Ovary (tissue), 9 donors: ENCODE measurements around the gene CYB5RL. TPM values are rescaled to one million over a fixed set of nuclear protein-coding genes. Genes with fewer than 3 reads are reported as not detected.

Experiments
- DNase-seq, 5 donors: peaks; one replicate each; pipeline ENCODE4 v3.0.0-alpha.2; 2019 to 2020
- H3K27ac ChIP-seq, 2 donors: fragments of 200-600 bp; one replicate each; pipeline versions ENCODE4 v1.5.1 to v1.8.0; 2019 to 2022
- H3K27me3 ChIP-seq: fragments of 200-600 bp; one replicate; pipeline ENCODE4 v1.8.0; 2022
- H3K36me3 ChIP-seq: fragments of 200-600 bp; sonication (generic); one replicate; pipeline ENCODE4 v1.5.1; 2019
- H3K4me1 ChIP-seq: one replicate; pipeline ENCODE4 v1.8.1; 2013; ENCODE audit warnings: mild to moderate bottlenecking, moderate library complexity; ENCODE audit not compliant: insufficient read depth
- H3K4me3 ChIP-seq: fragments of 200-600 bp; sonication (generic); one replicate; pipeline ENCODE4 v1.5.1; 2017
- H3K9me3 ChIP-seq, 2 donors: fragments of 200-600 bp in 1 of 2; sonication (generic) in 1 of 2; one replicate each; pipeline versions ENCODE4 v1.5.1 to v1.8.1; 2013 to 2019; ENCODE audit warnings: mild to moderate bottlenecking in 1 of 2, moderate library complexity in 1 of 2
- EP300 ChIP-seq: sonication (generic); formaldehyde crosslinking; IDR thresholded peaks from one replicate; pipeline ENCODE4 v1.6.1; 2017; ENCODE audit warnings: antibody characterized with exemption
- POLR2A ChIP-seq: fragments of 450-650 bp; IDR thresholded peaks from one replicate; pipeline ENCODE4 v1.6.1; 2017; ENCODE audit warnings: antibody characterized with exemption, mild to moderate bottlenecking, moderate library complexity
- WGBS, 3 donors: extraction: QIAGEN DNeasy Blood & Tissue Kit in 1 of 3; methylation state at CpG; one replicate each; pipeline versions ENCODE4 v1.1.5 to v1.1.7; 2013 to 2017; 5-methylcytosine and 5-hydroxymethylcytosine counted together
- intact Hi-C, 4 donors: fragments of 100-400 bp; cut with DNase I; formaldehyde crosslinking; loops; one replicate each; pipeline versions ENCODE4 v1.11.0 to v1.15.1; 2022 to 2023
- polyA plus RNA-seq, 2 donors: library from polyadenylated mRNA; stranded (reverse); fragments of 200-250 nt in 1 of 2; fragments of 350-450 nt in 1 of 2; fragmentation: Illumina TruSeq in 1 of 2; extraction: RNeasy Lipid Tissue Mini Kit (QIAGEN cat#74804) in 1 of 2; gene quantifications; one replicate each; pipeline ENCODE4 v1.2.3, GENCODE V29; 2013 to 2014
- total RNA-seq, 7 donors: library from RNA; depleted of rRNA in 2 of 7; stranded (reverse); fragments of >200 nt in 2 of 7; fragmentation: NEBNext Ultra II Directional in 3 of 7; extraction: Animal tissue kit (Norgen Biotek cat#: 25700) in 3 of 7; gene quantifications; one replicate each; pipeline versions ENCODE4 v1.1.0 to v1.2.4, GENCODE V29; 2016 to 2023
- TF ChIP-seq, protein P1 (sequence below), 3 donors: fragments of 450-650 bp in 2 of 3; fragments of 200-600 bp in 1 of 3; IDR thresholded peaks; one replicate each; pipeline versions ENCODE4 v1.5.1 to v1.8.0; 2016 to 2022; ENCODE audit warnings: antibody characterized with exemption in 3 of 3, mild to moderate bottlenecking in 1 of 3
- donor health status: DM: no; HTN: no; CAD: no; lungs with moderate emphysema.
- donor health status: DM: no; HTN: no; CAD: no.
- donor health status: Bipolar disorder and iron deficiency.
- donor health status: DM: yes; HTN: yes; CAD: no.
- donor health status: DM: no; HTN: no; CAD: no.
- donor health status: DM: yes; HTN: yes; CAD: no.

The CYB5RL gene
- total and polyA plus RNA-seq, 9 donors, result 2.3 to 9.6 (median 7.4) TPM

GRCh38 chr1:54245501-54245900 is 45.7 kb upstream of the CYB5RL start:
- no peak overlapping the region for H3K4me3 ChIP-seq
- H3K27me3 ChIP-seq, result no peaks in the 10 kb centered on the region
- DNase-seq, result no peak
- H3K27ac ChIP-seq, result no peak overlapping the region
- TF ChIP-seq POLR2A (no peak), EP300 (no peak)
- TF ChIP-seq, protein P1, sequence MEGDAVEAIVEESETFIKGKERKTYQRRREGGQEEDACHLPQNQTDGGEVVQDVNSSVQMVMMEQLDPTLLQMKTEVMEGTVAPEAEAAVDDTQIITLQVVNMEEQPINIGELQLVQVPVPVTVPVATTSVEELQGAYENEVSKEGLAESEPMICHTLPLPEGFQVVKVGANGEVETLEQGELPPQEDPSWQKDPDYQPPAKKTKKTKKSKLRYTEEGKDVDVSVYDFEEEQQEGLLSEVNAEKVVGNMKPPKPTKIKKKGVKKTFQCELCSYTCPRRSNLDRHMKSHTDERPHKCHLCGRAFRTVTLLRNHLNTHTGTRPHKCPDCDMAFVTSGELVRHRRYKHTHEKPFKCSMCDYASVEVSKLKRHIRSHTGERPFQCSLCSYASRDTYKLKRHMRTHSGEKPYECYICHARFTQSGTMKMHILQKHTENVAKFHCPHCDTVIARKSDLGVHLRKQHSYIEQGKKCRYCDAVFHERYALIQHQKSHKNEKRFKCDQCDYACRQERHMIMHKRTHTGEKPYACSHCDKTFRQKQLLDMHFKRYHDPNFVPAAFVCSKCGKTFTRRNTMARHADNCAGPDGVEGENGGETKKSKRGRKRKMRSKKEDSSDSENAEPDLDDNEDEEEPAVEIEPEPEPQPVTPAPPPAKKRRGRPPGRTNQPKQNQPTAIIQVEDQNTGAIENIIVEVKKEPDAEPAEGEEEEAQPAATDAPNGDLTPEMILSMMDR (IDR thresholded peaks at IDR 0.05), result no peak
- intact Hi-C loops, result no loop called here
- WGBS, 3 donors, result 56 to 71% (median 67%) methylated on average over 4 of the region's 4 CpGs
- peaks cover 6% of the 10 kb centered on the region for H3K4me1 ChIP-seq
- H3K9me3 ChIP-seq, result no peaks in the 10 kb centered on the region
- no peaks in the 10 kb centered on the region for H3K36me3 ChIP-seq

DNA sequence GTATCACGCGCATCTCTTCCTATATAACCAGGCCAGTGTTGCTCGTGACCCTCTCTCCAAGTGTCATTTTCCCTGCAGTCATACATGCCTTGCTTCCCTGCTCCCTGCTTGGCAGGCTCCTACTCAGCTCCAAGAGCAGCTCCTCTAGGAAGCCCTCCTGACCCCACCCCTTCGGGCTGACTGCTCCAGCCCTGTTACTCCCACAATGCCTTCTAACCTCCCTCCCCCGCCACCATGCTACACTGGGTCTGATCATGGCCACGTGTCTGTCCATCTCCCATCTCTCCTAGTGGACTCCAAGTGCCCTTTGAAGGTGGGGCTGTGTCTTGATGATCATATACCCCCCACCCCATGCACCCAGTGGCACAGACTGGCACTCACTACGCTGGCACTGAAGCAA is 44.8 kb upstream of the CYB5RL start:
- Histone ChIP-seq H3K4me3 (no peak overlapping the region), H3K4me1 (no peaks in the 10 kb centered on the region), H3K9me3 (no peaks in the 10 kb centered on the region), H3K36me3 (no peaks in the 10 kb centered on the region), H3K27me3 (no peaks in the 10 kb centered on the region), H3K27ac (no peak overlapping the region)
- no peak for TF ChIP-seq EP300
- TF ChIP-seq, protein P1 (IDR thresholded peaks at IDR 0.05), result no peak
- TF ChIP-seq POLR2A, result no peak
- no peak for DNase-seq
- intact Hi-C loops, result no loop called here
- 75 to 78% (median 76%) methylated on average over 7 of the region's 7 CpGs for WGBS, 3 donors

DNA sequence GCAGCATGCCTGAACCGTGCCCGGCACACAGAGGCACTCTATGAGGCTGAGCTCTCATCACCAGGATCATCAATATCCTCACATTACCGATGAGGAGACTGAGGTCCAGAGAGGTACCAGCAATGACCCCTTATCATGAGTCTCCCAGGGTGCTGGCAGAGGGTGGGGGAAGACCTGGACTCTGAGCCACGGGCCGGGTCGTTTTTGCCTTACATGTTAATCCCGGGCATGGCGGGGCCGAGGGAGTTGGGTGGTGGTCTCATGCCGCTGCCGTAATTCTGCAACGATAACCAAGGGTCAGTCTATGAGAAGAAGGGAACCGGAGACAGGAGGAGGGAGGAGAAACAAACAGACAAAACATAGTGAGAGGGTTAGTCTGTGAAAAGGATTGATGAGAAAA is 43.2 kb upstream of the CYB5RL start:
- no peak for DNase-seq
- Histone ChIP-seq H3K27me3 (no peaks in the 10 kb centered on the region), H3K4me1 (no peaks in the 10 kb centered on the region), H3K27ac (no peak overlapping the region), H3K4me3 (no peak overlapping the region), H3K9me3 (no peaks in the 10 kb centered on the region), H3K36me3 (no peaks in the 10 kb centered on the region)
- TF ChIP-seq, protein P1 (IDR thresholded peaks at IDR 0.05), result no peak
- no peak for TF ChIP-seq EP300
- 84 to 90% (median 88%) methylated on average over 13 of the region's 13 CpGs for WGBS, 3 donors
- intact Hi-C loops, result no loop called here

DNA sequence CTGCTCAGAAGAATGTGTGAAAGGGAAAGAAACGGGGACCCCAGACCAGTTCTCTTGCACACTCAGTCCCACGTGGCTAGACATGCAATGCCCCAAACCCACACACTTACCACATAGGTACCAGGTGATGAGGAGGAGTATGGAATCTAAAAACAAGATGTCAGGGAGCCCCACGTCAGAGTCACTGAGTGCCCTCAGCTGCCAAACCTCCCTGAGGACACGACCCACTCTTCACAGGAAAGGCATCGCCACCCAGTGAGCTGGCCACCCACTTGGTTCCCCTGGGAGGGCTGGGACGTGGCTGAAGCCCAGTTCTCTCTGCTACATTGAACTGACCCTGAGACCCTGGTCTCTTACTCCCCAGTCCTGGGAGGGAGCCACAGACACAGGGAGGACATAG is 41.5 kb upstream of the CYB5RL start:
- WGBS, 3 donors, result 49 to 65% (median 53%) methylated on average over 6 of the region's 6 CpGs
- TF ChIP-seq, protein P1 (IDR thresholded peaks at IDR 0.05), result no peak
- no peak for TF ChIP-seq POLR2A
- no peak for TF ChIP-seq EP300
- Histone ChIP-seq H3K36me3 (no peaks in the 10 kb centered on the region), H3K4me1 (no peaks in the 10 kb centered on the region), H3K27me3 (no peaks in the 10 kb centered on the region), H3K4me3 (no peak overlapping the region), H3K27ac (no peak overlapping the region), H3K9me3 (no peaks in the 10 kb centered on the region)
- intact Hi-C loops, result no loop called here
- no peak for DNase-seq
